Lung (tissue), 12 donors: ENCODE results near the gene COMMD4. TPM values are rescaled to one million over a fixed set of nuclear protein-coding genes. Genes with fewer than 3 reads are reported as not detected.
A peak's percentile ranks its signal among the peaks of the same experiment; 100 is the strongest.

ENCODE experiments used
- ATAC-seq: fragments of 200-7000 bp; cut with Tn5 transposase; one replicate; pipeline ENCODE4 v1.9.1; 2020; ENCODE audit warnings: moderate number of reproducible peaks; ENCODE audit not compliant: insufficient read depth, low FRiP score
- DNase-seq, 3 donors: peaks; one replicate each; pipeline ENCODE4 v3.0.0-alpha.2; 2013 to 2017
- H3K27ac ChIP-seq, 2 donors: one replicate each; pipeline ENCODE4 v1.5.1; 2013; ENCODE audit warnings: mild to moderate bottlenecking in 2 of 2, moderate library complexity in 2 of 2, control low read depth in 1 of 2, inconsistent platforms in 1 of 2, low read depth in 1 of 2, low read length in 1 of 2
- H3K27me3 ChIP-seq, 3 donors: one replicate each; pipeline ENCODE4 v1.5.1; 2013; ENCODE audit warnings: low read length in 2 of 3; ENCODE audit not compliant: control insufficient read depth in 3 of 3, insufficient read depth in 3 of 3
- H3K36me3 ChIP-seq, 4 donors: one replicate each; pipeline ENCODE4 v1.5.1; 2013; ENCODE audit warnings: low read length in 4 of 4, mild to moderate bottlenecking in 1 of 4, moderate library complexity in 1 of 4; ENCODE audit not compliant: control insufficient read depth in 4 of 4, insufficient read depth in 4 of 4
- H3K4me1 ChIP-seq, 5 donors: one replicate each; pipeline ENCODE4 v1.5.1; 2013; ENCODE audit warnings: low read length in 5 of 5, mild to moderate bottlenecking in 2 of 5, moderate library complexity in 1 of 5; ENCODE audit not compliant: control insufficient read depth in 5 of 5, insufficient read depth in 5 of 5
- H3K4me3 ChIP-seq: one replicate; pipeline ENCODE4 v1.5.1; 2013; ENCODE audit warnings: mild to moderate bottlenecking, control low read depth, moderate library complexity
- H3K9ac ChIP-seq, 2 donors: one replicate each; pipeline ENCODE4 v1.5.1; 2013; ENCODE audit warnings: low read length in 2 of 2, control low read depth in 1 of 2; ENCODE audit not compliant: insufficient read depth in 1 of 2
- H3K9me3 ChIP-seq, 4 donors: one replicate each; pipeline ENCODE4 v1.5.1; 2013; ENCODE audit warnings: low read length in 3 of 4, mild to moderate bottlenecking in 1 of 4, moderate library complexity in 1 of 4; ENCODE audit not compliant: control insufficient read depth in 4 of 4, insufficient read depth in 3 of 4
- CTCF ChIP-seq: IDR thresholded peaks from 2 replicates; pipeline ENCODE4 v1.5.1; 2012; ENCODE audit warnings: mild to moderate bottlenecking; ENCODE audit errors: control extremely low read depth, extremely low read depth
- WGBS, 2 donors: extraction: QIAGEN DNeasy Blood & Tissue Kit; methylation state at CpG; one replicate each; pipeline ENCODE4 v1.1.7; 2013; 5-methylcytosine and 5-hydroxymethylcytosine counted together
- polyA plus RNA-seq, 2 donors: library from polyadenylated mRNA; stranded (reverse); fragments of 200-250 nt; gene quantifications; one replicate each; pipeline ENCODE4 v1.2.1, GENCODE V29; 2013
- total RNA-seq, 2 donors: library from RNA; depleted of rRNA in 1 of 2; stranded (reverse); fragments of >200 nt in 1 of 2; gene quantifications; one replicate each; pipeline ENCODE4 v1.2.1, GENCODE V29; 2014 to 2021
- donor health status: control.
- donor health status: control.
- donor health status: Bipolar disorder and iron deficiency.
- donor health status: healthy.
- donor health status: DM: yes; HTN: yes; CAD: no.

The COMMD4 gene
- total and polyA plus RNA-seq, 4 donors, result 36.2 to 135 (median 88.1) TPM

DNA sequence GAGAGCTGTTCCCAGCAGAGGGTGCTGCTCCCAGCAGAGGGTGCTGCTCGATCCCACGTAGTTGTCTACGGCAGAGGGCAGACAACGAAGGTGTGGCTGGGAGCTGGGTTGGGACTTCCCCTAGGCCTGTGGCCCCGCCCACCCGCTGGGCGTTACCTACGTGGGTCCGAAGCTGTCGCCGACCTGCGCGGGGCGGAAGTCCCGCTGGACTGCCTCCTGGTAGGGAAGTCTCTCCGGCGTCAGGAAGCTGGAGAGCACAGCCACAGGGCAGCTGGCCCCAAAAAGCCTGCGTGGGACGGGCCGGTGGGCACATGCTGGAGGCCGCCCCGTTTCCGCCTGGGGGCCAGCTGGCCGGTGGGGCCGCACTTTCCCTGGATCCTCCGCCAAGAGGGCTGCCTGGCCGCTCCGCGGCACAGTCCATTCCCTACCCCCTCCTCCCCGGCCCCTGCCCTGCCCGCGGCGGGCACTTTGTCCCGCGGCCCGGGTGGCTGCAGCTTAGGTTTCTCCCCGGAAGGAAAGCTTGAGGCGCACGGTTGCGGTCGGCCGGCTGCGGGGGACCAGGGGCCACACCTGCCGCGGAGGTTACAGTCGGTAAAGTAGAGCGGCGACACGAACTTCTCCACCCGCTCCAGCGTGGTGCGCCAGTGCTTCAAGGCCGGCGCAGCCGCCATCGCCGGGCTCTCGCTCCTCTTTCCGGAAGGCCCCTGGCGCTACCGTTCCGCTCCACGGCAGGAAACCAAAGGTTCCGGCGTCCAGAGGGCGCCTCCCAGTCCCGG, 32.2 kb downstream of the COMMD4 start, which contains the start of gene MAN2C1:
Gene MAN2C1 (minus strand): TSS at position 695 of the 776 bp plus-strand sequence. CDS start 24 bp downstream, at position 671.
- Histone ChIP-seq H3K9ac (peak within 1 kb of the TSS; percentile 53 to 84), H3K27ac (peak within 1 kb of the TSS; percentile 97 to 98), H3K27me3 (no peaks in the 10 kb centered on the region), H3K4me3 (peak within 1 kb of the TSS; percentile 85), H3K36me3 (peaks cover 15 to 35% (median 23%) of the 10 kb centered on the region in 4 donors), H3K4me1 (peaks cover 5 to 16% (median 7%) of the 10 kb centered on the region in 5 donors), H3K9me3 (no peaks in the 10 kb centered on the region)
- WGBS, 2 donors, result 1% methylated on average over 66 to 67 of the region's 67 CpGs
- DNase-seq (peak; percentile 94 to 96 (median 94)), ATAC-seq (peak; percentile 95)
- peak; percentile 59 for TF ChIP-seq CTCF

GRCh38 chr15:75368689-75369239, 32.9 kb downstream of the COMMD4 start:
- Histone ChIP-seq H3K9me3 (no peaks in the 10 kb centered on the region), H3K27me3 (no peaks in the 10 kb centered on the region), H3K9ac (peak overlapping the region; percentile 50 to 84), H3K36me3 (peaks cover 15 to 33% (median 24%) of the 10 kb centered on the region in 4 donors), H3K4me1 (peaks cover 5 to 16% (median 7%) of the 10 kb centered on the region in 5 donors), H3K4me3 (peak overlapping the region; percentile 85), H3K27ac (peak overlapping the region; percentile 97 to 98)
- TF ChIP-seq CTCF, result no peak
- ATAC-seq (no peak), DNase-seq (no peak)
- whole genome bisulfite sequencing, 2 donors, result 6% methylated on average over 23 of the region's 23 CpGs

- TF ChIP-seq CTCF, result no peak
- peaks cover 26 to 36% (median 27%) of the 10 kb centered on the region in 4 donors for H3K36me3 ChIP-seq
- no peak overlapping the region for H3K27ac ChIP-seq
Observed at GRCh38 chr15:75369897-75370581, 34.2 kb downstream of the COMMD4 start.

More at GRCh38 chr15:75369897-75370581, 34.2 kb downstream of the COMMD4 start:
- H3K4me3 ChIP-seq, result no peak overlapping the region
- WGBS, 2 donors, result 97% methylated on average over 7 of the region's 7 CpGs
- no peaks in the 10 kb centered on the region for H3K27me3 ChIP-seq
- no peak overlapping the region for H3K9ac ChIP-seq
- ATAC-seq, result no peak
- H3K9me3 ChIP-seq, result no peaks in the 10 kb centered on the region
- no peak for DNase-seq
- H3K4me1 ChIP-seq, result peaks cover 5 to 16% (median 7%) of the 10 kb centered on the region in 5 donors
